ENCODE measurements around the gene PRDM11.

DNA sequence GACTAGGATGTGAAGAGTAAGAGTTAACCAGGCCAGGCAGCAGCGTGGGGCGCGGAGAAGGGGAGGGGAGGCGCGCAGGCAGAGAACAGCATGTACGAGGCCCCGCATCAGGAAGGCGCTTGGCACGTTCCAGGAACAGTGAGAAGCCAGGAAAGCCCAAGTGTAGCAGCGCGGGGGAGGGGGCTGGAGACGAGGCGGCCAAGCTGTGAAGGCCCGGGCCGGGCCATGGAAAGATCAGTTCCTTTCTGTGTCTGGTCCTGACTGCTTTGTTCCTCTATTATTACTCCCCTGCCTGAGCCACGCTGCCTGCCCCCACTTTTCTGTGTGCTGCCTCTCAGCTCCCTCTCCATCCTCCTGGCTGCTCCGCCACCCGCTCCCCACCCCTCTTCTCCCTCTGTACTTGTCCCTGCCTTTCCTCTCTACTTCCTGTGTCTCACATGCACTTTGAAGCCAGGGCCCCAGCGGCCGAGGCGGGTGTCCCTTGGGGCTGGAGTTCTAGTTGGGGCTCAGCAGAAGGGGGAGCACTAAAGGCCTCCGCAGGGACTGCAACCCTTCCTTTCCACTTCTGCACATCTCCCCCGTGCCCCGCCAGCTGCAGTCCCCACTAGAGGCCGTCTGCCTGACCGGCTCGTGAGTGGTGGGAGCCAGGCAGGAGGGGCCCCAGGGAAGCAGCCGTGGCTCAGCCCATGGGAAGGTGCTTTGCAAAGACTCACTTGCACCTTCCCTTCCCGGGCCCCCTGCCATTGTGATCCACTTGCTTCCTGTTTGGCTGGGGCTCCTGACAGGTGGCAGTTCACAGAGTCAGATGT lies 63.7 kb downstream of the PRDM11 start:
- TF ChIP-seq, protein P1, sequence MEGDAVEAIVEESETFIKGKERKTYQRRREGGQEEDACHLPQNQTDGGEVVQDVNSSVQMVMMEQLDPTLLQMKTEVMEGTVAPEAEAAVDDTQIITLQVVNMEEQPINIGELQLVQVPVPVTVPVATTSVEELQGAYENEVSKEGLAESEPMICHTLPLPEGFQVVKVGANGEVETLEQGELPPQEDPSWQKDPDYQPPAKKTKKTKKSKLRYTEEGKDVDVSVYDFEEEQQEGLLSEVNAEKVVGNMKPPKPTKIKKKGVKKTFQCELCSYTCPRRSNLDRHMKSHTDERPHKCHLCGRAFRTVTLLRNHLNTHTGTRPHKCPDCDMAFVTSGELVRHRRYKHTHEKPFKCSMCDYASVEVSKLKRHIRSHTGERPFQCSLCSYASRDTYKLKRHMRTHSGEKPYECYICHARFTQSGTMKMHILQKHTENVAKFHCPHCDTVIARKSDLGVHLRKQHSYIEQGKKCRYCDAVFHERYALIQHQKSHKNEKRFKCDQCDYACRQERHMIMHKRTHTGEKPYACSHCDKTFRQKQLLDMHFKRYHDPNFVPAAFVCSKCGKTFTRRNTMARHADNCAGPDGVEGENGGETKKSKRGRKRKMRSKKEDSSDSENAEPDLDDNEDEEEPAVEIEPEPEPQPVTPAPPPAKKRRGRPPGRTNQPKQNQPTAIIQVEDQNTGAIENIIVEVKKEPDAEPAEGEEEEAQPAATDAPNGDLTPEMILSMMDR (conservative IDR thresholded peaks at IDR 0.05; ENCODE audit: low read length), result no peak
- no peak for TF ChIP-seq EZH2phosphoT487 (IDR thresholded peaks at IDR 0.05; ENCODE audit: borderline replicate concordance, low read depth, low read length)

Measured in OCI-LY7 (cell line).